HG03432 (cell line): Measurements from ENCODE around the gene AUTS2.

Experiments
- ATAC-seq: cut with Tn5 transposase; IDR thresholded peaks from one replicate; pipeline ENCODE4 v1.9.1; 2021; ENCODE audit warnings: mild to moderate bottlenecking, moderate library complexity; ENCODE audit not compliant: unreplicated experiment

AUTS2 gene

DNA sequence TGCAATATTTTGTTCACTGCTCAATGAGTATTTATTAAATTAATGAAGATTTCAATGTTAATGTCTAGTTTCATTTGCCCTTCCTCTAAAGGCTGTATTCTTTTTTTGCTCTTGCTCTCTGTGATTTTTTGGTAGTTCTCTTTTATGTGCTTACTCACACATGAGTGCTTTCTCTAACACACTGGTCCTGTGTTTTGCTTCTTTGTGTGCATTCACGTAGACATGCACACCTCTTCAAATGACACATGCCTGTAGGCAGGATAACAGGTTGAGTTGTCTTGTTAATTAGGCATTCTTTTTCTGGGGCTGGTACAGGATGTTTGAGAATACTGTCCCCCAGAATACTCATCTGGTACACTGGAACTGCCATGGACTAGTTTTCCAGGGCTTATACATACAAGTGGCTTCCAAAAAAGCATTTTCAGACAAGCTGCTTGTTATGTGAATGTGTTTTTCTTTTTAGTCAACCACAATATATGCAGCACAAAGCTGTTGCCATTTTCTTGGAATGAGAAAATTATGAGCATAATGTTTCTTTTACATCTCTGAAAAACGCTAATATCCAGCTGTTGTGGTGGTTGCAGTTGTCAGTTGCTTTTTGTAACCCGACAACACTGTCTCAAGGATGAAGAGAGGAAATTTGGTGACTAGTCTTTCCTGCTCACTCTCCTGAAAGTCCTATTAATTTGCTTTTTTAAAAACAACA, 416.4 kb downstream of the AUTS2 start:
- no peak for ATAC-seq

DNA sequence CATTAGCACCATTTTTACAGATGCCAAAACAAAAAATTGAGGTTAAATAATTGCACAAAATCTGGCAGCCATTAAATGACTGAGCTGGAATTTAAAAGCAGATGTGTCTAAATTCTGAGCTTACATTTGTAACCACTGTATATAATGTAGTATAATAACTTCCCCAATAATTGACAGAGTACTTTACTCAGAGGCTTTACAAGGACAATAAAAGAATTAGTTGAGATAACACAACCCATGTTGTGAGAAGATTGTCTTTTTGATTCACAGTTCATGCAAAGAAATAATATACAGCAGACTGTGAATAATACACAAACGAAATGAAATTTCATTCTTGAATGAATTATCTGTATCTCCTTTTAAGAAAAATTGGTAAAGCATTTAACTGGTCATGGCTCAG, 417.1 kb downstream of the AUTS2 start:
- no peak for ATAC-seq

DNA sequence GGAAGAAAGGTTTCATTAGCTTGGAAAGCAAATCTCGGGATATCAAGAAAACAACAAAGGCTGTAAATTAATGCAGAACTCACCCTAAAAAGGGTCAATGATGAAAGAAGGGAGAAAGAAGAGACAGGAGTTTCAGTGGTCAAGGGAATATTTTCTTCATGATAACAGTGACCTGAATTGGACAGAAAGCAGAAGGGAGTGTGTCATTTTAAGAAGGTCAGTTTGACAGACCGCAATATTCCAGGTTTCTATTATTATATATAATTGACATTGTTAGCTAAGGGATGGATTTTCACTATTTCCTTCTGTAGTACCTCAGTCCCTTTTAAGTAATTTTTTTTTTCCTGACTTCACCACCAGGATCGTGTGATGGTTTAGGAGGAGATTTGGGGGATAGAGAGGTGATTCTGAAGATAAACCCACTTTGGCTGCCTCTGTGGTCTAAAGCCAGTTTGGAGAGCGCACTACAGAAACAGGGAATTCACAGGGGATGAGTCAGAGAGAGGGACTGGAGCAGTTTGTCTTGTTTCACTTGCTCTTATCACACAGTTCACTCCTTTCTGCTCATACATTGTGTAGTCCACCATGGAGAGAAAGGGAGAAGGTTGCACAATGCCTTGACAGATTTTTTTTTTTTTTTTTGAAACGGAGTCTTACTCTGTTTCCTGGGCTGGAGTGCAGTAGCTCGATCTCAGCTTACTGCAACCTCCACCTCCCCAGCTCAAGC, 417.9 kb downstream of the AUTS2 start:
- no peak for ATAC-seq

- ATAC-seq: no peak
Measured at GRCh38 chr7:70017357-70017756, 419.1 kb downstream of the AUTS2 start.

GRCh38 chr7:70018700-70019099, 420.4 kb downstream of the AUTS2 start:
- ATAC-seq: no peak

GRCh38 chr7:70027867-70028266, 429.6 kb downstream of the AUTS2 start:
- ATAC-seq: no peak

DNA sequence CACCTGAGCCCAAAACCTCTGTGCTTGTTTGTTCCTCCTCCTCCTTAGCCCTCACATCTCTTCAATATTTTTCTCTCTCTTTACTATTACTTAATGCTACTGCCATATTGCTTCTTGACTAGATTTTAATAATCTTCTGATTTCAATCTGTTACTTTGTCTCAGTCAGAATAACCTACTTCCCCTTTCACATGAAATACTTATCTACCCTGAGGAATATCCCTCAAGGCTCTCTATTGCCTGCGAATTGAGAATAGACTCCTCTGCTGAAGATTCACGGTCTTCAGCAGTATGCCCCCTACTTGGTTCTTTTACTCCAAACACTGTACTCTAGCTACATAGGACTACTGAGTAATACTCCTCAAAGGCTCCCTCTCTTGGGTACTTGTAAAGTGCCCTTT, 430.3 kb downstream of the AUTS2 start:
- ATAC-seq: no peak

- no peak for ATAC-seq
Measured at GRCh38 chr7:70029993-70030392, 431.7 kb downstream of the AUTS2 start.

DNA sequence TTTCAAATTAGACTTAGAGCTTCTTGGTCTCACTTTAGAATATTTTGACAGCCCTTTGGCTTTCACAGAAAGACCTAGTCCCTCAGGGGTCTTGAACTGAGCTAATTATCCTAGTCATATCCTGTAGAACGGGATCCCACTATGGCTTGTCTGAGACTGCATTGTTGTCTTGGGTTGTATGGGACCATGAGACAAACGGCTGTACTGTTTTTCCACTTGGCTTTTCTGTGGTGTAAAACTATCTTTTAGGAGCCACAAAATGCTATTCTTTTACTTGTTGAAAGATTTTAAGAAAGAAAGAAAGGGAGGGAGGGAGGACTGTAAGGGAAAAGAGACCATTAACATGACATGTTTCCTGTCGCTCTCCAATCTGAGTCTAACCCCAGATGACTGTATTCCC, 432.5 kb downstream of the AUTS2 start:
- no peak for ATAC-seq

DNA sequence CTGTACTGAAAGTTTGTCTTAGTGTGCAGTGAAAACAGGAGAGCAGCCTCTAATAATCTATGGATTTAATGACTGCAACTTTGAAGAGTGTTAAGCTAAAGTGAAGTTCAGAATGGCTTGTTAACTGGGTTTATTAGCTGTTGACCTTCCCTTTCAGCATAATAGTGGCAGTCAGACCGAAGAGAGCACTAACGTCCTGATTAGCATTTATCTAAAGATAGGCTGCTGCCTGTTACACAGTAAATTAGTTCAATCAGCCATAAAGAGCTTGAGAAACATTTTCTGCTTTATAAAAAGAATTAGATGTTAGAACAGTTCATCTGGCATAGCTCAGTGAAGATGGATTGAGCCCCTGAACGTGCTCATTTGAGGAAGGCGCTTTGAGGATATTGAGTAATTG, 433.0 kb downstream of the AUTS2 start:
- no peak for ATAC-seq

DNA sequence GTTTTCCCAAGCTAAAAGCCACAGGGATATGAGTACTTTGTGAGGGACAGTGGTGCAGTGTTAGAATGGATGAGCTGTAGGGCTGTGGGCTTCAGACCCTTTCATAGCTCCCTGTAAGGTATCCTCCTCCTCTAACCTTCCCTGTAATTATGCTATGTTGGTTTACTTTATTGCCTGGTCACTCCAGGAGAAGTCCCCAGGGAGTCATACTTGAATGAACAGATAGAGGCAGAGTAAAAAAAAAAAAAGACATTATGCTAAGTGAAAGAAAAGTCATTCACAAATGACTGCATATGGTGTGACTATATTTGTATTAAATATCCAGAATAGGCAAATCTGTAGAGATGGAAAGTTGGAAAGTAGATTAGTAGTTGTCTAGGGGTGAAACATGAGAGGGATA, 434.4 kb downstream of the AUTS2 start:
- ATAC-seq: no peak

- ATAC-seq: no peak
Measured at GRCh38 chr7:70033226-70033625, 435.0 kb downstream of the AUTS2 start.

DNA sequence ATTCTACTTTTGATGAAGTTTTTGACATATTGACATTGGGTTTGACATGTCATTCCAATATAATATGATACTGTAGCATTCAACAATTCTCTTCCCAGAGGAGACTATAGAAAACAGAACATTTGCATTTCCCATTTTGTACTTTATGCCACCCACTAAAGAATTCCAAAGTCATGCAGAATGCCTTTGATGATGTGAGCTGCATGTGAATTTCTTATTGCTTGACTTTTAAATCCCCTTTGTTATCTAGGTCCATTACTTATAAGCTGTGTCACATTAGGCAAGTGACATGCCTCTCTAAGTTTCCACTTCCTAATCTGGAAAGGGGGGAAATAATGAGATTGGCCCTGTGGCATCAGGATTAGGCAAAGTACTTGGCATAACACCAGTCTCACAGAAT, 436.7 kb downstream of the AUTS2 start:
- ATAC-seq: no peak

DNA sequence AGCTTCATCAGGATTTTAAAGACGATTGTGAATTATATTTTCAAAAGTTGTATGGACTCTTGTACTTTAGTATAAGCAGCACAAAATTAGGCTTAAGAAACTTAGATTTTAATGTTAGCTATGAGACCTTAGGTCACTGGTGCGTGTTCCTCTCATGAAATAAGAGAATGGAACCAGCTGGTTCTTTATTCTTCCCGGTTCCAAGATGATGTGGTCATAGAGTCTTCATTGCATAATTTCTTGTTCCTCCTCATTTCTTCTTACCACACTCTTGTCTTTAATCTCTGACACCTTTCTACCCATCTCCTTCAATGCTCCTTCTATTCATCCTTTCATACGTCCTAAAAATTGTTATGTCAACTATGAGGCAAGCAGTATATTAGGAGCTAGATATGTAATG, 437.2 kb downstream of the AUTS2 start:
- ATAC-seq: no peak

GRCh38 chr7:70035955-70036354, 437.7 kb downstream of the AUTS2 start:
- ATAC-seq: no peak

DNA sequence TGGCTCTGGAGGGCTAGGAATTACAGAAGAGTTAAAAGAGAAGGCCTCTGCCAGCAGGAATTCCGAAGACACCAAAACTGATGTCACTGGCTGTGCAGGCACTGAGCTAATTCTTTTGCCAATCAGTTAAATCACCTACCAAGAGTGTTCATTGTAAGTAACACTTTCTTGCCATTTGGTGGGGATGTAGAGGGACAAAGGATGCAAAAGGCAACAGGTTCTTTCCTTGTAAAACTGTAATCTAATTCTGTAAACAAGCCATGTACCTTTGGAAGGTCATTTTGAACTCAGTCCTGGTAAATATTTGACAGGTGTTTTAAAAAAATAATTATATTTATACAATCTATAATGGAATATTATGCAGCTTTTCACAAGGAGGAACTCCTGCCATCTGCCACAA, 438.4 kb downstream of the AUTS2 start:
- no peak for ATAC-seq

DNA sequence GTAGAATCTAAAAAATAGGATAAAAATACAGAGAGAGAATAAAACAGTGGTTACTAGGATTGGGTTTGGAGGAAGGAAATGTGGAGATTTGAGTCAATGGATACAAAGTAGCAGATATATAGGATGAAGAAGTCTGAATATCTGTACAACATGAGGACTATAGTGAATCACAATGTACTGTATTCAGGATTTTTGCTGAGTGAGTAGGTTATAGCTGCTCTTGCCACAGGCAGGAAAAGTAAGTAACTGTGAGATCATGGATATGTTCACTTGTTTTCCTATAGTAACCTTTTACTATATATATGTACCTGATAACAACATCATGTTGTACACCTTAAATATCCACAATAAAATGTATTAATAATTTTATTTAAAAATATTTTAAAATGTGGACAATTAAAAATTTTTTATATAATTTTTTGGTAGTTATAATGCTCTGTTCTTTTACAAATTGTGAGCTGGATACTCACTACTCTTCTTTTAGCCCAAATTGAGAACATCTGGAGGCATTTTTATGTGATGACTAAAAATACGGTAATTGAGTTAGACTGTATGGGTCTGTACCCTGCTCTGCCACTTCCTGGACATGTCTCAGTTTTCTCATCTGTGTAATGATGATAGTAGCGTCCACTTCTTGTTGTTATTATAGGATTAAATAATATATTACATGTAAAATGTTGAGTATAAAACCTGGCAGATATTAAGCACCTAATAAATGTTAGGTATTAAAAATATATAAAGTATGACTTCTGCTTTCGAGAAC, 439.1 kb downstream of the AUTS2 start:
- ATAC-seq: no peak

DNA sequence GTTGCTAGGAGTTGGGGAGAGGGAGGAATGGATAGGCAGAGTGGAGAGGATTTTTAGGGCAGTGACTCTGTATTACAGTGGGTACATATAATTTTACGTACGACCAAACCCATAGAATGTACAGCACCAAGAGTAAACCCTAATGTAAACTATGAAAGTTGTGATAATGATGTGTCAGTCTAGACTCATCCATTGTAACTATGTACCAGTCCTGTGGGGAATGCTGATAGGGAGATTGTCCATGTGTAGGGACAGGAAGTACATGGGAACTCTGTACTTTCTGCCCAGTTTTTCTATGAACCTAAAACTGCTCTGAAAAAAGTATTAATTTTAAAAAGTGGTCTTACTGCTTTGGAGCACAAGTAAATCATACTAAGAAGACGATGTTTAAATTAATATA, 441.8 kb downstream of the AUTS2 start:
- no peak for ATAC-seq

GRCh38 chr7:70040970-70041766, 442.9 kb downstream of the AUTS2 start:
- ATAC-seq: no peak

- ATAC-seq: no peak
Measured at GRCh38 chr7:70042533-70042932, 444.3 kb downstream of the AUTS2 start.

DNA sequence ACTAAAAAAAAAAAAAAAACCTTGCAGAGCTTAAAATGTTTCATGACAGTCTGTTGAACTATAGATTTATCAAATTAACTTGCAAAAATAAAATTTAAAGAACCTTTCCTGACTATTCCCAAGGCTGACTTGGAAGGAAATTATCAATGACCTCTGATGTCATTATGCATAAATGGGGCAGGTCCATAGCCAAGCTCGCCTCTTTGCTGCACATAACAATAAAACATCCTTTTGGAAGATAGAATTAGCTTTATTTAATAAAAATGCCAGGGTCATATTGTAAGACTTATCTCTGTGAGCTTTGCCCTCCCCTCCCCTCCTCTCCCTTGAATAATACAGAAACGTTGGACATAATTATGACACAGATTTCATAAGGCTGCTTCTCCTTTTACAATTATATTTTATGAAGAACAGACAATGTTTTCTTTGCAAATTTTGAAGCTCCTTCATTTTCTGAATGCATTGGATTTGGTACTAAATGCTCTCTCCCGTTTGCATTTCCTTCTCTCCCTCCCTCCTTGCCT, 444.8 kb downstream of the AUTS2 start:
- no peak for ATAC-seq
